Measurements from ENCODE around the gene GABRR1.
A peak's percentile ranks its signal among the peaks of the same experiment; 100 is the strongest.

The GABRR1 gene

GRCh38 chr6:89214197-89214596, 3.0 kb downstream of the GABRR1 start:
- DNase-seq, result no peak

DNA sequence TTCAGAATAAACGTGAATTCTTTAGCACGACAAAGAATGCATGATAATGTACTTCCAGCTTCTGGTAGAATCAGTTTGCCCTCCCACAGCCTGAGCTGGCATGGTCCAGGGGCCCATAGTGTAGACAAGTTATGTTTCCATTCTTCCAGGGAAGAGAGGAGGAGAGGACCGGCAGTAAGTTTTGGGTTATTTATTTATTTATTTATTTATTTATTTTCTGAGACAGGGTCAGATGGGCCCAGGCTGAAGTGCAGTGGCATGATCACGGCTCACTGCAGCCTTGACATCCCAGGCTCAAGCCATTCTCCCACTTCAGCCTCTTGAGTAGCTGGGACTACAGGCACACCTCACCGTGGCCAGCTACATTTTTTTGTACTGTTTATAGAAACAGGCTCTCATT, 4.7 kb downstream of the GABRR1 start:
- no peak for DNase-seq

DNA sequence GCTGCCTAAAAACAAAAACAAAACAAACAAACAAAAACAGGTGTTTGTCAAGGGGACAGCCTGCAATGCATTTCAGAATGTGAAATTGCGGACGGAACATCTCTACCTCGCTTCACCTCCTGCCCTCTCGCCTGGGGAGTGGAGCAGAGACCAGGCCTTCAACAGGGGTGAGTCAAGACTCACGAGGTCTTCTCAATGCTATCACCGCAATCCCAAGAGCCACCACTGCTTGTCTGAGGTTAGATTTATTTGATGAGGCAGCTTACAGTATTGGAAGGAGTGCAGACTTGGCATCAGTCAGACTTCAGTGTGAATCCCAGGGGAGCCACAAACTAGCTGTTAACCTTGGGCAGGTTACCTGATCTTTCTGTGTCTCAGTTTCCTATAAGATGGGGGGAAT, 7.7 kb downstream of the GABRR1 start:
- peak; percentile 10 for DNase-seq

DNA sequence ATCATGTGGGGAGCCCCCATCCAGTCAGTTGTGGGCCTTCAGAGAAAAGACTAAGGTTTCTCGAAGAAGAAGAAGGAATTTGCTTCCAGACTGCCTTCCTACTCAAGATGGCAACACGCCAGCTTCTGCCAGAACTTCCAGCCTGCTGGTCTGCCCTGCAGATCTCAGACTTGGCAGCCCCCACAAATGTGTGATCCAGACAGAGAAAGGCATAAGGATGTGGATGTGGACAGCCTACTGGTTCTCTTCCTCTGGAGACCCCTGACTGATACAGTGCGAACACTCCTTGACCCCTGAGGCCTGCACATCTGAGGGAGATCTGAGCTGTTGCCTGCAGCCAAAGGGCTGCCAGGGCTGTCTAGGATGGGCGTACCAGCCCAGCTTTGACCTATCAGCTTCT, 8.6 kb downstream of the GABRR1 start:
- DNase-seq, result no peak

DNA sequence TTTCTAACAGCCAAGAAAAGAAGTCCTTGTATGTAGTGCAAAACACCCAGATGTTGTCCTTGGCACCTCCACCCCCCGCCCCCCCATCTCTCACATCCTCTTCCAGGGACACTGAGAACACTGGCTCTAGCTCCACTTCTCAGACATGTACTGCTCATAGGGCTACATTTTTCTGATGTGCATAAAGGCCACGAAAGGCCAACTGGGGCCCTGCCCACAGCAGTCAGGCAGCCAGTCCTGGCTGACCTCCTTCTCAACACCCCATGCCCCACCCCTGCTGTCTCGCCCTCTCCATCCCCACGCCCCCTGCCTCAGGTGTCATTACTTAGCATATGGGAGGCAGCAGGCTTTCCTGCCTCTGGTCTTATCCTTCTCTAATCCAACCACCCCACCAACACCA, 11.3 kb downstream of the GABRR1 start:
- DNase-seq, result no peak

- DNase-seq, result no peak
Observed at GRCh38 chr6:89204096-89204495, 13.1 kb downstream of the GABRR1 start.

DNA sequence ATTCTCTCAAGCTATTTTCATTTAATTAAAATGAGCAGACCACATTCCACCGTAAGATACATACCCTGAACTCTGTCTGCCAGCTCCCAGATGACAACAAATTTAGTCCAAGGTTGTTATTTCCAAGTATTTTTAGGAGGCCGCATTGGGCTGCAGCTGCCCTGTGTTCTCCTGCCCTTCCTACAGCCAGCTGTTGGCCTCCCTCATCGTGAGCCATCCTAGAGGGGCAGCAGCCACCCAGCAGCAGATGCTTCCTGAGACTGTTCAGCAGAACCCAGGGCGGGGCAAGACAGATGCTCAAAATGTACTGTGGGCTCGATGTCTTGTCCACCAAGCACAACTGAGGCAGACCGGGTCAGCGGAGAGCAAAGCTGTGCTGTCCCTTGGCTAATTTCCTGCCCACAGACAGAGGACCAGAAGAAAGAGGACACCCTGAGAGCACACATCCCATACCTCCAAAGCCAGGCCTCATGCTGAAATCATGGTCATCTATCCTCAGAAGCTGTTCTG, 16.4 kb downstream of the GABRR1 start:
- no peak for DNase-seq

DNA sequence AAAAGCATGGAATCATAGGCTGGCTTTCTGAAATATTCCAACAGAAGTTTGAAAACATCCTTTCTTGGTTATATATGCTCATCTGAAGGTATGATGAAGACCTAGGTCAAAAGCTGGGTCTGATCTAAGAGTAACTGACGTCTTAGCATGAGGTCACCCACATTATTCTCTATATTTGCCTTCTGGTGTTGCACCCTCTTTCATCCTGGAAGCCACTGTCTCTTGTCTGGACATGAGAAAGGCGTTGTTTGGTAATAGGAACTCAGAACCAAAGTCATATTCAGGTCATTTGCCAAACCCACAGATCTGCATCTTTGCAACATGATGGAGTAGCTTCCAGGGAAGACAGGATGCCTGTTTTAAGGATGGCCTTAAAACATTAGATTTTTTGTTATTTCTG, 17.6 kb downstream of the GABRR1 start:
- no peak for DNase-seq

DNA sequence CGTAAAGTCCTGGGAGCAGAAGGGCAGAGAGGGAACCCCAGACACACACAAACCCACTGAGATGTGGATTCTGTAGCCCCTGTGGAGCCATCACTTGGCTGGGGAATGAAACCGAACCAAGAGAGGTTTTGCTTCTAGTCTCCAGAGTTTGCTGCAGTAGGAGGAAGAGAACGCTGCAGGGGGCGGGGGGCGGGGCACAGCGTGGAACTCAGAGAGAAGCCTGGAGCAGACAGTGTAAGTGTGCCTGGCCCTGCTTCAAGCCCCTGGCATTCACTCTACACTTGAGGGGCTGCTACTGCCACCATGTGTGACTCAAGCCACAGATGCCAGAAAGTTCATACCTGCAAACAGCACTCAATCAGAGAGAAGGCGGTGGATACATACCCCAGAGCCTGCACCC, 18.9 kb downstream of the GABRR1 start:
- DNase-seq, result no peak

GRCh38 chr6:89197141-89197540, 20.0 kb downstream of the GABRR1 start:
- no peak for DNase-seq

- DNase-seq, result no peak
Observed at GRCh38 chr6:89194559-89194958, 22.6 kb downstream of the GABRR1 start.

DNA sequence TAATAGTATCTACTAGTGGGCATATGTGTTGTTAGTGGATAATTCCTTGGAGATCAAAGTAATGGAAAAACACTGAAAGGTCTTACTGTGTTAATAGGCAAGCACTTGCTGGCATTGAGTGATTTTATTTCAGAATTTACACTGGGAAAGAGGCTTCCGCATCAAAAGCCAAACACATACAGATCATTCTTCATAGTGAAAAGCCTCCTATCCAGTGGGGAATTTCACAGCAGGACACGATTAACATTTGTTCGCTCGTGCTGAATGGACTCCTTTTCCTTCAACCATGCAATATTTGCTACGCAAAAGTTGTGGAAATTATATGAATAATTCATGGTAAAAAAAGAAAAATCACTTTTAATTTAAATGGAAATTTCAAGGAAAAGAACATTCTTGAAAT, 26.4 kb downstream of the GABRR1 start:
- no peak for DNase-seq

DNA sequence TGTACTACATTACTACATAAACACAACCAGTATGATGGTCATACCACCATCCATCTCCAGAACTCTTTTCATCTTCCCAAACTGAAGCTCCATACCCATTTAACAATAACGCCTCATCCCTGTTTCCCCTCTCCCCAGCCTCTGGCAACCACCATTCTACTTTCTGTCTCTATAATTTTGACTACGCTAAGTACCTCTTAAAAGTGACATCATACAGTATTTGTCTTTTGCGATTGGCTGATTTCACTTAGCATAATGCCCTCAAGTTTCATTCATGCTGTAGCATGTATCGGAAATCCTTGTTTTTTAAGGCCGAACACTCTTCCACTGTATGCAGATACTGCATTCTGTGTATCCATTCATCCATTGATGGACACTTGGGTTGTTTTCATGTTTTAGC, 29.7 kb downstream of the GABRR1 start:
- no peak for DNase-seq

DNA sequence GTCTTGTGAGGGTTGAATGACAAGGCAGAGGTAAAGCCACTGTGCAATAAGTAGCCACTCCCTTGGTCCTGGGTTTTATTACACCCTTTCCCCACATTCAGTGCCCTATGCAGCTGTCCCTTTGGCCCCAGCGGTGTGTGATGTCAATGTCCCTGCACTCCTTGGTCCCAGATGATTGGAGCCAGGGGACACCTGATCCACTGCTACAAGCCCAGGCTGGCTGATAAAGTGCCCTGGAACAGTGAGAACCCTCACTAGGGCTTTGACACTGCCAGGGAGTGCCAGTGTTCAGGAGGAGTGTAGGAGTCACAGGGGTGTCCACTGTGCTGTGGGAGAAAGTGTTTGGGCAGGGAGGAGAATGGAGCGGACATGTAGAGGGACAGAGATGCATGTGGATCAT, 30.4 kb downstream of the GABRR1 start:
- no peak for DNase-seq

DNA sequence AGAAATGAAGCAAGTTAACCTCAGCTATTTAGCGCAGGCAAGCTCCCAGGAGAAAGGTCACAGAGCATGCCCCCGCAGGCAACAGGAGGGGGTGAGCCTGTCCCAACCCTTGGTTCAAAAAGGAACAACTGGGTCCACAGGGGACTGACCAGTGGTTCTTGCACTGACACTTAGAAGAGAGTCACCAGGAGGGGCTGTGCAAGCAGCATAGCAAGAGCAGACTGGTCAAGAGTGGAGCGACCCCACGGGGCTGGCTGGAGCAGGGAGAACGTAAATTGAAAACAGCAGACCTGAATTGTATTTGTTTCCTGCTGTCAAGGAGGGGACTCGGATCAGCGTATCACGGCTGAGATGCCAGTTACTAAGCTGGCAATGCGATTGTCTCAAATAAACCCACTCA, 32.8 kb downstream of the GABRR1 start:
- DNase-seq, result no peak

- DNase-seq, result no peak
Observed at GRCh38 chr6:89183294-89183693, 33.9 kb downstream of the GABRR1 start.

GRCh38 chr6:89180971-89181370, 36.2 kb downstream of the GABRR1 start:
- no peak for DNase-seq

GRCh38 chr6:89180112-89180511, 37.0 kb downstream of the GABRR1 start:
- no peak for DNase-seq

- no peak for DNase-seq
Observed at GRCh38 chr6:89173634-89174033, 43.5 kb downstream of the GABRR1 start.

- DNase-seq, result no peak
Observed at GRCh38 chr6:89172131-89172530, 45.0 kb downstream of the GABRR1 start.

DNA sequence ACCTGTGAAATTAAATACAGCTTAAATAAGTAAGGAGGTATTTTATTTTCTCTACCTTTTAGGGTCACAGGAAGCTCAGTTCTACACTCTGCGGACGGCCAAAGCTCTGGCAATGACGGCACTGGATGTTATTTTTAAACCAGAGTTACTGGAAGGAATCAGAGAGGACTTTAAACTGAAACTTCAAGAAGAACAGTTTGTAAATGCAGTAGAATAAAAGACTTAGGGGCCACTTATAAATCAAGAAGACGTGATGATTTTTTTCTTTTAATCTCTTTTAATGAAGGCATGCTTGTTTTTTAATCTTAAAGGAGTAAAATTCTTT, 55.1 kb downstream of the GABRR1 start:
- DNase-seq, result no peak

DNA sequence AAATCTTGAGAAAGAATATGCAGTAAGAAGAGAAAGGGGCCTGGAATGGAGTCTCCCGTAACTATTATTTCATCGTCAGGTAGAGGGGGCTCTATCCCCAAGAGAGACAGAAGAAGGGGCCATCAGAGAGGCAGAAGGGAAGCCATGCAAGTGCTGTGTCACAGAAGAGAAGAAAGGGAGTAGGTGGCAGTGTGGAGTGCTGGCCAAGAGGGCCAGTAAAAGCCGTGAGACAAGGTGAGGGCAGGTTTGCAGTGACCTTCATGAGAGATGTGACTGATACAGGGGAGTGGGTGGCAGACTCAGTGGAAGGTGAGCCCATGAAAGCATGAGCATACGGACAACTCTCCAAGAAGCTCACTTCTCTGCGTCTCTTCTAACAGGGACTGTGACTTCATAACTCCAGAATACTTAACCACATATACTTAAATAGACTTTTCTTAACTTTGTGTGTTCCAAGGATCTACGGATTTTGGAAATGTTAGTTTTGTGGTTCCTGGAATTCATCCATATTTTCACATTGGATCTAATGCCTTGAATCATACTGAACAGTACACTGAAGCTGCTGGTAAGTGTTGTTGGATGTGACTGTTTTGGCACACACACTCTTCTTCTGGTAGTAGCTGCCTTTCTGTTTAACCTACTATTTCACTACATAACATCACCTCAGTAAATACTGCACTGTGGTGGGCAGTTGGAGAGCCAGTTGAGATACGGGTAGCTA, 55.7 kb downstream of the GABRR1 start:
- no peak for DNase-seq

DNA sequence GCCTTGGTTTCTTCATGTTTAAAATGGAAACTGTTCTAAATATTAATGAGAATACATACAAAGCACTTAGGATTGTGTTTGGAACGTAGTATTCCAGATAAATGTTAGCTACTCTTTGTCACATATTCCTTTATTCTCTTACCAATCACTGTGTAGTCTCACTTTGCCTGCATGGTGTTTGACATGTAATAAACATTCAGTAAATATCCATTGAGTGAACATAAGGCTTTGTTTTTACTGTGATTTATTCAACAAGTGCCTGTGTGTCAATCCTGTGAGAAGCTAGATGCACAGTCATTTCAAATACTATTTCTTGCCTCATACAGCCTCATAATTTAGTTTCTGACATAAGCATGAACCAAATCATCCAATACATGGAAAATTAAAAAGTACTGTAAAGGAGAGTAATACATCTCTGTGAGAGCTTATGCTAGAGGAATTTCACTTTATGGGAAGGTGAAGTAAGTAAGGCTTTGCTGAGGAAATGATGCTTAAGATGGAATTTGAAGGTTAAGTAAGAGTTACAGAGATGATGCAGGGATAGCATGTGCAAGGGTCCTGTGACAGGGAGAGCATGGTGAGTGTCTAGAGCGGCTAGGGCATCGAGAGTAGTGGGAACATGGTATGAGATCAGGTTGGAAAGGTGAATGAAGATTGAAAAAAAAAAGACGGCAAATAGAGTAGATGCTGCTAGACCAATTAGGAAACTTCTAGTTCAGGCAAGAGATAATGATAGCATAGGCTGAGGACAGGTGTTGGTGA, 56.6 kb downstream of the GABRR1 start:
- DNase-seq, result no peak

GRCh38 chr6:89154131-89154530, 63.0 kb downstream of the GABRR1 start:
- no peak for DNase-seq

Data from NCI-H526 treated with DMSO at 0.1 percent for 48 hours (cell line).